ENCODE measurements around the gene MAL.

Gene MAL

DNA sequence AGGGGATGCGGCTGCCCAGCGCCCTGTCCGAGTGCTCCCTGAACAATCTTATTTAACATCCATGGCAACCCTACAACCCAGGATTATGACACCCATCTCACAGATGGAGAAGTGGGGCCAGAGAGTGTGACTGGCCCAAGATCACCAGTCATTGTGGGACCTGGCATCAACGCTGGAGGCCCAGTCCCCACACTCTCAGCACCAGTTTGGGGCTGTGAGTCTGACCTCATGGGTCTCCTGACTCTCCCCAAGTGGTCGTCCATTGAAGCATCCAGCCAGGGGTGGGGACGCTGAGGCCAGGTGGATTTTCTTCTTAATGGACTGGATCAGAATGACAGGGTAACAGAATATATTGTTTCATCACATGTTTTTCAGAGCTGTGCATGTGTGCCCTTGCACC, 24.5 kb downstream of the MAL start:
- no peak for DNase-seq (ENCODE audit: low read depth)

DNA sequence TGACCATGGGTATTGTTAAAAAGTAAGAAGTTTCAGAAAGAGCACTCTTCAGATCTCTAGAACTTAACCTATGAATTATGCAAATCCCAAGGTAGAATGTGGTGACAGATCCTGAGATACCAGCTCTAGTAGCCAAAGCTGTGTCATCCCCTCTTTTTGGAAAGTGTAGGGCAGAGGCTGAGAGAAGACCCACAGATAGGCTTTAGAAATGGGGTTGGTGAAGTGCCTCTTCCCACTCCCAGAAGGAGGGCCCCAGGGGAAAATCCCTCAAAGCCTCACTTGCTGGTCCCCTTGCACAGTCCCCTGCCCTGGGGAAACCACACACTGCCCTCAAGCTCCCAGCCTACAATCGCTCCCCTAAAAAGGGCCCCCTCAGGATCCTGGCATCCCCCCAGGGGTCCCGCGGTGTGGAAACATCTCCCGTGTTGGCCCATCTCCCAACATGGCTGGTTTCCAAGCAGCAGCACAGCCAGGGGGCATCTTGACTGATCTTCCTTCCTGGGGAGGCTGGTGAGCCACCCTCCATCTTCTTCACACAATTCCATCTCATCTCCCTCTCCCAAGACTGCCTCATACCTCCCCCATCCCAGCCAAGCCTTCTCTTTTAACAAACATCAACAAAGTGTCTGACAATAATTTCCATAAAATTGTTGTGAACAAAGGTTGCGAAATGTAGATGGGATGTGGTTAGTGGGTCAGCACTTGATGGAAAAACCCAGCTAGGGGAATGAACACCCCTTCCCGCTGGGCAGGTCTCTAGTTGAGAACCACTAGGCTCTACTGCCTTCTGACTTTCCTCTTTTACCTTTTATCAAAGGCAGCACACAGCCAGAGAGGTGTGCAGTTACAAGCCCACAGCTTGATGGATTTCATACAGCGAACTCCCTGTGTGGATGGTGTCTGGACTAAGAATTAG, 25.1 kb downstream of the MAL start:
- DNase-seq (ENCODE audit: low read depth): no peak

DNA sequence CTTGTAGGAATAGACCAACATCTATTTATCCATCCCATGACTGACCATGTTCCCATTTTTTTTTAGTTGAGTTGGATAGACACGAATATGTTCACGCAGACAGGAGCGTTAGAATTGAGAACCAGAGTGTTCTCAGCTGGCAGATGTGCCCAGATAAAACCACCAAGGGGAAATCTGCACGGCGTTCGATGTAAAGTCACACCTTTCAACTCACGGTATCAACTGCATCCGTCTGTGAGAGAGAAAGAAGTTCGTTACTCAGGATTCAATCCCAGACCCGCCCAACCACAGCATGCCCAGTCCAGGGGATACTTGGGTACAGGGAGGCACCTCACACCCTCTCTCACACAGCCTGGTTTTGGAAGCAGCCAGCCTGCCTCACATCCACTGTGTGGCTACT, 26.1 kb downstream of the MAL start:
- DNase-seq (ENCODE audit: low read depth): no peak

DNA sequence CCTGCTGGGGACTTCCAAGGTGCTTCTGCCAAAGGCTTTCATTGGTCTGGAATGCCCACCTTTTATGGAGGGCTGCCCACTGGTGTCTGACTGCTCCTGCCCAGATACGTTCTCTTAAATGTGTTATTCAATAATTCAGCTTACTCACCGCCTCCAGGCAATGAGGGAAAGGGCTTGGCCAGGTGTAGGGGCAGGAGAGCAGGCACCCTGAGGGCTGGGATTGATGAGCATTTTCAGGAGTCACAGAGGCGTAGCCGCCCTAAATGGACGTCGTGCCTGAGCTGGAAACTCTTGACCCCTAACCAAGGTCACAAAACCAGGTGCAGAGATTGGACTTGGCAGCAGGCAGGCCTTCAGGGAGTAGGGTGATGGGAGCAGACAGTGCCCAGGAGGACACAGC, 26.8 kb downstream of the MAL start:
- no peak for DNase-seq (ENCODE audit: low read depth)

GRCh38 chr2:95052804-95053479, 27.4 kb downstream of the MAL start:
- DNase-seq (ENCODE audit: low read depth): no peak

- no peak for DNase-seq (ENCODE audit: low read depth)
Observed at GRCh38 chr2:95053543-95053942, 28.0 kb downstream of the MAL start.

GRCh38 chr2:95054016-95054415, 28.5 kb downstream of the MAL start:
- DNase-seq (ENCODE audit: low read depth): no peak

DNA sequence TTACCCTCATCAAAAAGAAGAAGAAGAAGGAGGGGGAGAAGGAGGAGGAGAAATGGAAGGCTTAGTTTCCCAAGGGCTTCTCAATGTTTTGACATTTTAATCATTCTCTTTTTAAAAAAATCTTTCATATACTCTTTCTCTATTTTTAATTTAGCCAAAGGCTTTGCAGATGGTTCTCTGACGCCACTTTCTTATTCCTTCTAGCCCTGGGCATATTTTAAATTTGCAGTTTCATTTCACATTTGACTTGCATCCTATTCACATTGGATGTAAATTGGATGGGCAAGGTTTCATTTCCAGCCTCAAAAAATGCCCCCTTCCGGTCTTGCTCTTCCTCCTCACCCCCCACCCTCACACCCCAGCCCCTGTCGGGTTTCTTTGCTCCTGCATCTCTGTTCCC, 29.8 kb downstream of the MAL start:
- DNase-seq (ENCODE audit: low read depth): no peak

DNA sequence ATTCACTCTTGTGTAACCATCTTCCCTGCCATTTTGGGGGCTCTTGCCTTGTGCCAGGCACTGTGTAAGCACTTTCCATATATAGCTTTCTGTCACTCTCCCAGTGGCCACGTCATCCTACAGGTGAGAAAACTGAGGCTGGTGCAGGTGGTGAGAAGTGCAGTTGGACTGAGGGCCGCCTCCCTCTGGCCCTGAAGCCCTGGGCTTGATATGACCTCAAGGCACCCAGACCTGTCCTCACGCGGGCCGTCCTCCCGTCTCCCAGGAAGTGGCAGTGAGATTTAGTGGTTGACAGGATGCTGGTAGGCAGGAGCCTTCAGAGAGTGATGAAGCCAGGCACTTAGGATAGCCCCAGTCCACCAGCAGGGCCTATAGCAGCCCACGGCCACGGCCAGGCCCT, 30.5 kb downstream of the MAL start:
- no peak for DNase-seq (ENCODE audit: low read depth)

DNA sequence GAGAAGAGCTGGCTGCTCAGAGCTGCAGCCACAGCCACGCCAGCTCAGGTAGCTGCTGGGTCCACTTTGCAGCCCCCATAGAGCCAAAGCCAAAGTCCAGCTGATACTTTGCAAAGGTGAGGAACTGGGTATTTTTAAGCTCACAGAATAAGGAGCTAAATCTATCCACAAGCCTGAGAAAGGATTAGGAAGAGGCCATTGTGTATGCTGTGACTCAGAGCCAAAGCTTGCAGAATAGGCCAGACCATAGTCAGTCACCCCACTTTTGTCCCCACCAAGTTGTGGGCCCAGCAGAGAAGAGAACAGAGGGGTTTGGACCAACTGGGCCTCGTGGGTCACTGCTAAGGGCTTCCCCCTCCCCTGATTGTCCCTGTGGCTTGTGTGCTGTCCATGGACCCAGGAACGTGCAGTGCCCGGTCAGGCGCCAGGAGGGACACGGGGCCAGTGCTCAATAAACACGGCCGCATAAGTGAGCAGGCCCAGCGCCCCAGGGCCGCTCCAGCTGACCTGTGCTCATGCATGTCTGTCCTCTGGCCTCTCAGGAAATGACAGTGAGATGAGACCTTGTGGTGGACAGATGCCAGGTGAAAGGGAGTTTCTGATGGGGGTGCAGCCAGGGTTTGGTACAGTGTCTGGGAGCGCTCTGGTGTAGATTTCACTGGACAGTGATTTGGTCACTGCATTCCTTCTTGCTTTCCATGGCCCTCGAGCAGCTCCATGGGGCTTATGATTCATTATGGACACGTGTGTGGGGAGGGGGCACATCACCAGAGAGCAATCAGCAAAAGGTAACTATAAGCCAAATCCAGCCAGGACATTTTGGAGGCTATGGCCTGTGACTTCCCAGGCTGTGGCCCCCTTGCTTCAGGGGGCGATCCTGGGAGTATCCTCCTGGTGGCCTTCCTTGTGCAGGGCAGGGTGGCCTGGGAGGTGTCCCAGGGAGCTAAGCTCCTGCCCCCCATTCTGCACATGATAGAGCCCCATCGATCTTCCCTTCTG, 31.3 kb downstream of the MAL start:
- DNase-seq (ENCODE audit: low read depth): no peak

GRCh38 chr2:95057535-95058370, 32.2 kb downstream of the MAL start:
- DNase-seq (ENCODE audit: low read depth): no peak

GRCh38 chr2:95058466-95058988, 33.0 kb downstream of the MAL start:
- DNase-seq (ENCODE audit: low read depth): no peak

- DNase-seq (ENCODE audit: low read depth): no peak
Observed at GRCh38 chr2:95058989-95059641, 33.6 kb downstream of the MAL start.

GRCh38 chr2:95059656-95060370, 34.3 kb downstream of the MAL start:
- DNase-seq (ENCODE audit: low read depth): no peak

DNA sequence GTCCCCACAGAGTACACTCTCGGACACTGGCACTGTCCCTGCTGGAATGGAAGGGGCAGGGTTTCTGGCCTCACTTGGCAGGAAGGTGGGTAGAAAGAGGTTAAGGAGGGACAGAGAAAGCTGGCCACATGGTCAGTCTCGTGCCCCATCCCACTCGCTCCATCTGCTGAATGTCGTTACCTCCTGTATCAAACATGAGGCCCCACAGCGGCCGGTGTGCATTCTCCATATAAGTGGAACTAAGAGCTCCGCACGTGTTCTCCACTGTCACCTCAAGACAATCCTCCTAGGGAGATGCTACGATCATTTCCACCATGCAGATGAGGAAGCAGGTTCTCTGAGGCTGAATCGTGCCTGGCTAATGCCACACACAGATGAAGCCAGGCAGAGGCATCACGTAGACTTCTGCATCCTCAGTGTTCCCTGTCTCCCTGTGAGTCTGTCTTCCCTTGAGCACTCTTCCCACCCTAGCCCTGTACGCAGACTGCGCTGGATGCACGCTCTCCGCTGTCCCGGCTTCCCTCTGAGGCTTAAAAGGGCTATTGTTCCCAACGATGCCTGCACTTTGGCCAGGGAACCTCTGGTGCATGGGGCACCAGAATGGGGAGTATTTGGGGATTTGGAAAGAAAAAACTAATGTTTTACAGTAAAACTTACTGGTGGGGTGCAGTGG, 35.1 kb downstream of the MAL start:
- no peak for DNase-seq (ENCODE audit: low read depth)

GRCh38 chr2:95061119-95061512, 35.6 kb downstream of the MAL start:
- no peak for DNase-seq (ENCODE audit: low read depth)

- no peak for DNase-seq (ENCODE audit: low read depth)
Observed at GRCh38 chr2:95061601-95062183, 36.2 kb downstream of the MAL start.

GRCh38 chr2:95062242-95063085, 37.0 kb downstream of the MAL start:
- no peak for DNase-seq (ENCODE audit: low read depth)

Measured in HS-27A (cell line).